CD1c-positive myeloid dendritic cell (primary cell): Measurements from ENCODE around the gene LAMB3.

ENCODE experiments used
- DNase-seq: peaks from one replicate; pipeline ENCODE4 v3.0.0-alpha.2; 2016; ENCODE audit errors: extremely low spot score

The LAMB3 gene

GRCh38 chr1:209595599-209596285 lies 56.5 kb downstream of the LAMB3 start:
- no peak for DNase-seq

- no peak for DNase-seq
Observed at GRCh38 chr1:209595028-209595427, 57.2 kb downstream of the LAMB3 start.

GRCh38 chr1:209594440-209594839 lies 57.8 kb downstream of the LAMB3 start:
- DNase-seq: no peak

- no peak for DNase-seq
Observed at GRCh38 chr1:209593747-209594146, 58.5 kb downstream of the LAMB3 start.

- DNase-seq: no peak
Observed at GRCh38 chr1:209590405-209590804, 61.8 kb downstream of the LAMB3 start.

- DNase-seq: no peak
Observed at GRCh38 chr1:209589863-209590262, 62.4 kb downstream of the LAMB3 start.

- no peak for DNase-seq
Observed at GRCh38 chr1:209589440-209589839, 62.8 kb downstream of the LAMB3 start.

GRCh38 chr1:209587789-209588188 lies 64.4 kb downstream of the LAMB3 start:
- no peak for DNase-seq

- no peak for DNase-seq
Observed at GRCh38 chr1:209586221-209586740, 65.9 kb downstream of the LAMB3 start.

GRCh38 chr1:209585672-209586071 lies 66.6 kb downstream of the LAMB3 start:
- DNase-seq: no peak

GRCh38 chr1:209585197-209585596 lies 67.0 kb downstream of the LAMB3 start:
- DNase-seq: no peak

- DNase-seq: no peak
Observed at GRCh38 chr1:209584231-209584672, 68.0 kb downstream of the LAMB3 start.

- DNase-seq: no peak
Observed at GRCh38 chr1:209583408-209583807, 68.8 kb downstream of the LAMB3 start, which contains the start of gene CAMK1G. TSS of gene CAMK1G (plus strand) at chr1:209583714. CDS start at chr1:209594984, 11,270 bp downstream.

GRCh38 chr1:209580577-209580976 lies 71.6 kb downstream of the LAMB3 start:
- DNase-seq: peak; percentile 8

GRCh38 chr1:209577346-209577745 lies 74.9 kb downstream of the LAMB3 start:
- no peak for DNase-seq

GRCh38 chr1:209576392-209577197 lies 75.6 kb downstream of the LAMB3 start:
- peak; percentile 80 for DNase-seq

GRCh38 chr1:209570743-209571142 lies 81.5 kb downstream of the LAMB3 start:
- DNase-seq: peak; percentile 17

- DNase-seq: peak; percentile 65
Observed at GRCh38 chr1:209569455-209570207, 82.6 kb downstream of the LAMB3 start.

- no peak for DNase-seq
Observed at GRCh38 chr1:209567698-209568175, 84.5 kb downstream of the LAMB3 start.

GRCh38 chr1:209565759-209566678 lies 86.2 kb downstream of the LAMB3 start:
- DNase-seq: peak; percentile 85
